GM19193 (cell line): ENCODE results near the gene GREB1L.

Experiments
- POLR2A ChIP-seq: IDR thresholded peaks from 4 replicates; pipeline ENCODE4 v1.6.1; 2011; ENCODE audit not compliant: insufficient read depth, insufficient read length; ENCODE audit errors: extremely low read depth

Gene GREB1L

GRCh38 chr18:21386523-21387240, 144.7 kb downstream of the GREB1L start:
- TF ChIP-seq POLR2A: no peak

- no peak for TF ChIP-seq POLR2A
These were observed 145.9 kb downstream of the GREB1L start for GRCh38 chr18:21387886-21388285.

GRCh38 chr18:21389283-21389682, 147.3 kb downstream of the GREB1L start:
- no peak for TF ChIP-seq POLR2A

- TF ChIP-seq POLR2A: no peak
These were observed 147.9 kb downstream of the GREB1L start for GRCh38 chr18:21389903-21390302.

GRCh38 chr18:21391074-21391673, 149.1 kb downstream of the GREB1L start:
- TF ChIP-seq POLR2A: no peak

GRCh38 chr18:21393986-21394385, 152.0 kb downstream of the GREB1L start:
- no peak for TF ChIP-seq POLR2A

- TF ChIP-seq POLR2A: no peak
These were observed 156.1 kb downstream of the GREB1L start for GRCh38 chr18:21398121-21398520.

GRCh38 chr18:21402272-21402671, 160.2 kb downstream of the GREB1L start:
- no peak for TF ChIP-seq POLR2A

- no peak for TF ChIP-seq POLR2A
These were observed 162.4 kb downstream of the GREB1L start for GRCh38 chr18:21404426-21404825.

- TF ChIP-seq POLR2A: no peak
These were observed 164.1 kb downstream of the GREB1L start for GRCh38 chr18:21406116-21406515.

GRCh38 chr18:21408681-21409080, 166.6 kb downstream of the GREB1L start:
- TF ChIP-seq POLR2A: no peak

GRCh38 chr18:21433436-21433835, 191.4 kb downstream of the GREB1L start:
- TF ChIP-seq POLR2A: no peak

- TF ChIP-seq POLR2A: no peak
These were observed 197.4 kb downstream of the GREB1L start for GRCh38 chr18:21439431-21439846.

GRCh38 chr18:21441670-21442069, 199.6 kb downstream of the GREB1L start:
- TF ChIP-seq POLR2A: no peak

GRCh38 chr18:21443776-21444464, 201.9 kb downstream of the GREB1L start:
- TF ChIP-seq POLR2A: no peak

GRCh38 chr18:21444465-21445212, 202.6 kb downstream of the GREB1L start:
- no peak for TF ChIP-seq POLR2A

GRCh38 chr18:21448299-21448698, 206.3 kb downstream of the GREB1L start:
- no peak for TF ChIP-seq POLR2A
